ENCODE data around the gene FAM169A.
"Not testable (repeated sequence)": the region's sequence is repeated elsewhere in the genome, so short reads cannot be mapped to it uniquely, and the experiment has no call there.

Gene FAM169A

GRCh38 chr5:74791669-74792068 is 74.5 kb downstream of the FAM169A start:
- DNase-seq, result not testable (repeated sequence)

- no peak for DNase-seq
These were observed 78.8 kb downstream of the FAM169A start for GRCh38 chr5:74787424-74787823.

DNA sequence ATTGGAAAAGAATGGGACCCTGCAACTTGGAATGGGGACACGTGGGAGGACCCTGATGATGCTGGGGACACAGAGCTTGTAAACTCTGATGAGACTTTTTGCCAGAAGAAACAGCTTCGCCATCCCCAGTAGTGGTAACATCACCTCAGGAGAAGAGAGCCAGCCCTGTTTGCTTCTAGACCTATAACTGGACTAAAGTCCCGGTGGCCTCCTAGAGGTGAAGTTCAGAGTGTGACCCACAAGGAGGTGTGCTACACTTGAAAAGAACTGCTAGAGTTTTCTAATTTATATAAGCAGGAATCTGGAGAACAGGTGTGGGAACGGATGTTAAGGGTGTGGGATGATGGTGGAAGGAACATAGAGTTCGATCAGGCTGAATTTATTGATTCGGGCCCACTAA is 79.3 kb downstream of the FAM169A start:
- DNase-seq, result no peak

DNA sequence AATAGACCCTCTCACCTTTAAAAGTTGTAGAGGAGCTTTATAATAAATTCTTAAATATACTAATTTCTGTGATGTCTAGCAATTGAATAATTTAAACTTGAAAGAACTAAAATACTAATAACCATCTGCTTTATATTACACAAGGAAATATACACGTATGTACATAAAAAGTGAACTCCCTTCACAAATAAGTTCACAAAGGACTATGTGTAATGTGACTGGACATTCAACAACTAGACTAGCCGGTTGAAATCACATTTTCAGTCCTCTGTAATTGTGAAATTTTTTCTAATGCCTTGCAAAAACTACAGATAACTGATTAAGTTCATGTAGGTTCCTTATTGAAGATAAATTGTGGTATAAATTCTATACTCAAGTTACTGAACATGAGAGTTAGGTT is 87.6 kb downstream of the FAM169A start:
- no peak for DNase-seq

GRCh38 chr5:74772359-74772758 is 93.8 kb downstream of the FAM169A start:
- DNase-seq, result no peak

GRCh38 chr5:74767579-74767913 is 98.6 kb downstream of the FAM169A start:
- peak; percentile 30 for DNase-seq

DNA sequence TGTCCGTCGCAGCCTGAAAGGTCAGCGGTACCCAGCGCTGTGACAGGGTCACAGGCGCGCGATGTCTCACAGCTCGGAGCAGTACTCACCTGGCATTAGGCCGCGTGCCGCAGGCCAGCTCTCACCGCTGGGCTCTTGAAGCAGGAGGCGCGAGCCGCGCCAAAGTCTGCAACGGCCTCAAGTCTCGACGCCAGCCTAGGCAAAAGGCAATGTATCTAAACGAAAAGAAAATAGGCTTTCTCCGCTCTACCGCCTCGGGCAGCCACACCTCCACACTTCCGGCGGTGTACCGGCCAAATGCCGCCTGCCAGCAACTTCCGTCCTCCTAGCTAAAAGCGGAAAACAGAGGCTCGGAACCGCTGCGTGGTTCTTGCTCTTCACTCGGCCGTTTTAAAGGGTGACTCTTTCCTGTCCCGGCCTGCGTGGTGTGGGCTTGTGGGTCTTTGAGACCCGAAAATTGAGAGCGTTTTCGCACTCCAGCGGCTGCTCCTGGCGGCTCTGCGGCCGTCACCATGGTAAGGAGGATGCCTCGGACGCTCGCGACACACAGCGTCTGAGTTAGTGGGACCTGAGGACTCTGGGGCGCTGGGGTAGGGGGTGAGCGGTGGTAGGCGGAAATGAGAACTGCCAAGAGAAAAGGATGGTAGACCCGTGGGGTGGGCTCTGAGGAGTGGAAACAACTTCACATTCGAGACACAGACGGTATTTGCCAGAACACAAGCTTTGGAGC is 99.2 kb downstream of the FAM169A start, which contains the start of the genes GFM2 and NSA2:
TSS of gene GFM2 (minus strand) at position 269 of the 730 bp plus-strand sequence. CDS start 3,375 bp downstream, outside the sequence.
TSS of gene NSA2 (plus strand) at position 401 of the 730 bp plus-strand sequence. CDS start at position 513, 112 bp downstream.
- DNase-seq, result peak; percentile 94

GRCh38 chr5:74766418-74766848 is 99.8 kb downstream of the FAM169A start:
- DNase-seq, result no peak

DNA sequence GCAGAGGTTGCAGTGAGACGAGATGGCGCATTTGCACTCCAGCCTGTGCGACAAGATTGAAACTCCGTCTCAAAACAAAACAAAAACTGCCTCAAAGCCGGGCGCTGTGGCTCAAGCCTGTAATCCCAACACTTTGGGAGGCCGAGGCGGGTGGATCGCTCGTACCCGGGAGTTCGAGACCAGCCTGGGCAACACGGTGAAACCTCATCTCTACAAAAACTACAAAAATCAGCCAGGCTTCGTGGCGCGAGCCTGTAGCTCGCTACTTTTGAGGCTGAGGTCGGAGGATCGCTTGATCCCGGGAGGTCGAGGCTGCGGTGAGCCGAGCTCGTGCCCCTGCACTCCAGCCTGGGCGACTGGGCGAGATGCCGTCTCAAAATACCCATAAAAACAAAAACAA is 100.3 kb downstream of the FAM169A start:
- DNase-seq, result no peak

DNA sequence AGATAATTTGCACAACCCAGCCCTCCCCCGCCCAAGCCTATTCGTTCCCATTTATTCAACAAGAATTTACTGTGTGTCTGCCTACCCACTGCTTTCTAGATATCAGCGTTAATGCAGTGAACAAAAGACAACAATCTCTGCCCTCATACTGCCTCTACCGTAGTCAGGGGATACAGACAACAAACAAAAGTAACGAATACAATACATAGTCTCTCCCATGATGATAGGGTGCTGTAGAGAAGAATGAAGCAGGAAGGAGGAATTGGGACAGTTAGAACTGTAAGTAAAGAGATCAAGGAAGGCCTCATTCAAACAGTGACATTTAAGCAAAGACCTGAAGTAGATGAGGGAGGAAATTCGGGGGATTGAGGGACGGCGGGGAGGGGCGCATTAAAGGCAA is 101.0 kb downstream of the FAM169A start:
- DNase-seq, result no peak

- no peak for DNase-seq
These were observed 102.7 kb downstream of the FAM169A start for GRCh38 chr5:74763504-74763903.

DNA sequence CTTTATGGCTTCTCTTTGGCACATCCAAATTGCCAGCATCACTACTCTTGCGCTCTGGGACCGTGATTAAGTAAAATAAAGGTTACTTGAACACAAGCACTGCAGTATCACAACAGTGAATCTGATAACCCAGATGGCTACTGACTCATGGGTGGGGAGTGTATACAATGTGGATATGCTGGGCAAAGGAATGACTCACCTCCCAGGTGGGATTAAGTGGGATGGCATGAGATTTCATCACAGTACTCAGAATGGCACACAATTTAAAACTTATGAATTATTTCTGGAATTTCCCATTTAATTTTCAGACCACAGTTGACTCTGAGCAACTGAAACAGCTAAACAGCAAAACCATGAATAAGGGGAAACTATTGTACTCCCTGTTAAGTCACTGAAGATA is 103.6 kb downstream of the FAM169A start:
- DNase-seq, result peak; percentile 32

DNA sequence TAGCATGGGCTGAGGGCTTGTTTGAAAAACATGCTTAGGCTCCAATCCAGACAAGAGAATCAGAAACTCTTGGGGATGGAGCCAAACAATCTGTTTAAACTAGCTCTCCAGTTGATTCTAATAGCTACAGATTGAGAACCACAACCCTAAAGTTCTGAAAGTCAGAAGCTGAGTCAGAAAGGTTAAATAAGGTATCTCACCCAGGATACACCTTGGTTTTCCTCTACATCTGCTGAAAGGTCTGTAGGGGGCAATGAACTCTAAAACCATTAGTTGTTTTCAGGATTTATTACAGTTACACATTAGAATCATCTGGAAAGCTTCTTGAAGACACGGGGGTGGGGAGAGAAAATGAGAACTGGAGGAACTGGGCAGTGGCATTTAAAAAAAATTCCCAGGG is 104.9 kb downstream of the FAM169A start:
- DNase-seq, result no peak

DNA sequence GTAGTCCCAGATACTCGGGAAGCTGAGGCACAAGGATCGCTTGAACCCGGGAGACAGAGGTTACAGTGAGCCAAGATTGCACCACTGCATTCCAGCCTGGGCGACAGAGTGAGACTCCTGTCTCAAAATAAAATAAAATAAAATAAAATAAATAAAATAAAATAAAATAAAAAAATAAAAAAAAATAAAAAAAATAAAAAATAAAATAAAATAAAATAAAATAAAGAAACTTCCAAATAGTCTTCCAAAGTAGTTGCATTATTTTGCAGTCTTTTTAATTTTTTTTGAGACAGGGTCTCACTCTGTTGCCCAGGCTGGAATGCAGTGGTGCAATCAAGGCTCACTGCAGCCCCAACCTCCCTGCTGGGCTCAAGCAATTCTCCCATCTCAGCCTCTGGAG is 117.4 kb downstream of the FAM169A start:
- not testable (repeated sequence) for DNase-seq

DNA sequence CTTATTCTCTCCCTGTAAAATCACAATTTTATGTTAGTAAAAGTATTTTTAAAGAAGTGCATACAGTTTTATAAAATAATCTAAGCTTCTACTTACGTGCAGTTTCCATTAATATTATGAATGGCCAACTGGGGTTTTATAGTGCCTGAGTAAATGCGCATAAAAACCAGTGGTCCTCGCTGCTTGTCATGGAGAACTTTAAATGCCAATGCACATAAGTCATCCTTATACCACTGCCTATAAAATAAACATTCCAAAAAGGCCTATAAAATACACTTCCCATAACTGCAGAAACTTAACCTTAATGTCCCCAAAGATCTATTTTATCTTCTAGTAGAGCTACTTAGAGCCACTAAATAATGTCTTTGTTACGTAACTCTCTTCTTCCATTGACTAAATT is 127.8 kb downstream of the FAM169A start:
- no peak for DNase-seq

GRCh38 chr5:74736759-74737158 is 129.4 kb downstream of the FAM169A start:
- DNase-seq, result no peak

All from stimulated activated CD8-positive, alpha-beta memory T cell treated with anti-CD3 and anti-CD28 coated beads, Interleukin-4, amount 100 ng/mL, for 48 hours (primary cell).